Activated CD4-positive, alpha-beta T cell treated with anti-CD3 and anti-CD28 coated beads, Interleukin-10, Interleukin-2, amounts not matched to agents 100 ng/mL and 50 ng/mL, durations not matched to agents 16 hours and 8 hours (primary cell): ENCODE data around the gene TPRG1L.

ENCODE experiments used
- DNase-seq: peaks from one replicate; pipeline ENCODE4 v3.0.0-alpha.2; 2020

TPRG1L gene

GRCh38 chr1:3630161-3630611, 5.4 kb downstream of the TPRG1L start:
- DNase-seq, result no peak

GRCh38 chr1:3630914-3631313, 6.1 kb downstream of the TPRG1L start:
- no peak for DNase-seq

GRCh38 chr1:3631320-3632260, 6.8 kb downstream of the TPRG1L start:
- DNase-seq, result no peak

GRCh38 chr1:3632298-3632697, 7.5 kb downstream of the TPRG1L start:
- DNase-seq, result no peak

- no peak for DNase-seq
These were observed 8.0 kb downstream of the TPRG1L start for GRCh38 chr1:3632716-3633343.

- no peak for DNase-seq
These were observed 8.7 kb downstream of the TPRG1L start for GRCh38 chr1:3633344-3634058.

GRCh38 chr1:3634059-3634800, 9.4 kb downstream of the TPRG1L start:
- DNase-seq, result no peak

GRCh38 chr1:3636080-3636479, 11.3 kb downstream of the TPRG1L start:
- no peak for DNase-seq

- no peak for DNase-seq
These were observed 11.7 kb downstream of the TPRG1L start for GRCh38 chr1:3636531-3636930.

- no peak for DNase-seq
These were observed 13.2 kb downstream of the TPRG1L start for GRCh38 chr1:3638027-3638426.

- no peak for DNase-seq
These were observed 13.9 kb downstream of the TPRG1L start for GRCh38 chr1:3638676-3639075.

GRCh38 chr1:3639397-3639911, 14.6 kb downstream of the TPRG1L start:
- no peak for DNase-seq

- no peak for DNase-seq
These were observed 15.5 kb downstream of the TPRG1L start for GRCh38 chr1:3640121-3640837.

- no peak for DNase-seq
These were observed 16.4 kb downstream of the TPRG1L start for GRCh38 chr1:3641046-3641760.

- DNase-seq, result no peak
These were observed 17.0 kb downstream of the TPRG1L start for GRCh38 chr1:3641816-3642215.

GRCh38 chr1:3642919-3643675, 18.3 kb downstream of the TPRG1L start:
- no peak for DNase-seq

- DNase-seq, result no peak
These were observed 19.5 kb downstream of the TPRG1L start for GRCh38 chr1:3644273-3644672.

GRCh38 chr1:3645247-3645646, 20.4 kb downstream of the TPRG1L start:
- no peak for DNase-seq

GRCh38 chr1:3645666-3646355, 21.0 kb downstream of the TPRG1L start:
- no peak for DNase-seq

- DNase-seq, result no peak
These were observed 21.8 kb downstream of the TPRG1L start for GRCh38 chr1:3646596-3646995.
